Measurements from ENCODE around the gene PITRM1. TPM values are rescaled to one million over a fixed set of nuclear protein-coding genes. Genes with fewer than 3 reads are reported as not detected.
A peak's percentile ranks its signal among the peaks of the same experiment; 100 is the strongest.

PITRM1 gene
- total RNA-seq, 2 experiments from 2014 or later: 34.6 to 40.3 TPM

GRCh38 chr10:3162533-3162932 lies 10.0 kb downstream of the PITRM1 start:
- Histone ChIP-seq H3K4me2 (ENCODE audit: low read length) (no peak overlapping the region), H3K79me2 (ENCODE audit: insufficient read depth, low read depth, low read length) (no peaks in the 10 kb centered on the region), H3K4me1 (ENCODE audit: insufficient read depth, low read length, poor library complexity, severe bottlenecking) (no peaks in the 10 kb centered on the region), H3K4me3 (ENCODE audit: low read depth, low read length, poor library complexity, severe bottlenecking) (no peak overlapping the region), H2AFZ (ENCODE audit: low read length) (no peak overlapping the region), H4K20me1 (ENCODE audit: insufficient read depth, low read length) (no peaks in the 10 kb centered on the region), H3K27ac (ENCODE audit: low read depth, low read length, poor library complexity, severe bottlenecking) (no peak overlapping the region), H3K9me2 (ENCODE audit: insufficient read depth, low read length) (no peaks in the 10 kb centered on the region), H3K36me3 (ENCODE audit: insufficient read depth, low read length) (peaks cover 75% of the 10 kb centered on the region), H3K9me3 (ENCODE audit: low read length) (no peaks in the 10 kb centered on the region)
- no TSS peak for BruUV-seq (replicated peaks)
- intact Hi-C loops (cut with micrococcal nuclease; ENCODE audit: unreplicated experiment): no loop called here
- TF ChIP-seq EZH2phosphoT487 (IDR thresholded peaks at IDR 0.05; ENCODE audit: borderline replicate concordance, low read depth, low read length) (no peak), CTCF (conservative IDR thresholded peaks at IDR 0.05; ENCODE audit: low read length) (peak; percentile 38; the same call in 1 of the 2 replicates)
- POLR2A ChIA-PET: interaction anchor here (1.0 kb wide), 1 partner anchor 10 kb away, joined by 4 read pairs; the partner anchor contains the start of gene PITRM1
- CTCF ChIA-PET (ENCODE audit: unreplicated experiment): no interaction called here
- DNase-seq (ENCODE audit: low spot score): no peak

GRCh38 chr10:3159152-3159551 lies 13.4 kb downstream of the PITRM1 start:
- H2AFZ ChIP-seq (ENCODE audit: low read length): no peak overlapping the region
- H3K9me2 ChIP-seq (ENCODE audit: insufficient read depth, low read length): no peaks in the 10 kb centered on the region
- CTCF ChIA-PET (ENCODE audit: unreplicated experiment): no interaction called here
- DNase-seq (ENCODE audit: low spot score): no peak
- peaks cover 78% of the 10 kb centered on the region for H3K36me3 ChIP-seq (ENCODE audit: insufficient read depth, low read length)
- TF ChIP-seq EZH2phosphoT487 (IDR thresholded peaks at IDR 0.05; ENCODE audit: borderline replicate concordance, low read depth, low read length): no peak
- intact Hi-C loops (cut with micrococcal nuclease; ENCODE audit: unreplicated experiment): no loop called here
- no peaks in the 10 kb centered on the region for H3K79me2 ChIP-seq (ENCODE audit: insufficient read depth, low read depth, low read length)
- no peaks in the 10 kb centered on the region for H3K9me3 ChIP-seq (ENCODE audit: low read length)
- no peak overlapping the region for H3K4me2 ChIP-seq (ENCODE audit: low read length)
- no peak overlapping the region for H3K4me3 ChIP-seq (ENCODE audit: low read depth, low read length, poor library complexity, severe bottlenecking)
- POLR2A ChIA-PET: no interaction called here
- H3K4me1 ChIP-seq (ENCODE audit: insufficient read depth, low read length, poor library complexity, severe bottlenecking): no peaks in the 10 kb centered on the region
- no peaks in the 10 kb centered on the region; the same call in 1 of the 2 replicates for H4K20me1 ChIP-seq (ENCODE audit: insufficient read depth, low read length)
- H3K27ac ChIP-seq (ENCODE audit: low read depth, low read length, poor library complexity, severe bottlenecking): no peak overlapping the region
- BruUV-seq (replicated peaks): no TSS peak

GRCh38 chr10:3154666-3155065 lies 17.9 kb downstream of the PITRM1 start:
- no peaks in the 10 kb centered on the region for H3K4me1 ChIP-seq (ENCODE audit: insufficient read depth, low read length, poor library complexity, severe bottlenecking)
- intact Hi-C loops (cut with micrococcal nuclease; ENCODE audit: unreplicated experiment): no loop called here
- H3K4me3 ChIP-seq (ENCODE audit: low read depth, low read length, poor library complexity, severe bottlenecking): no peak overlapping the region
- ChIA-PET POLR2A (no interaction called here), CTCF (ENCODE audit: unreplicated experiment) (no interaction called here)
- no peaks in the 10 kb centered on the region; the same call in 1 of the 2 replicates for H4K20me1 ChIP-seq (ENCODE audit: insufficient read depth, low read length)
- no TSS peak for BruUV-seq (replicated peaks)
- H3K9me2 ChIP-seq (ENCODE audit: insufficient read depth, low read length): no peaks in the 10 kb centered on the region
- TF ChIP-seq CTCF (conservative IDR thresholded peaks at IDR 0.05; ENCODE audit: low read length) (no peak), EZH2phosphoT487 (IDR thresholded peaks at IDR 0.05; ENCODE audit: borderline replicate concordance, low read depth, low read length) (no peak)
- H2AFZ ChIP-seq (ENCODE audit: low read length): no peak overlapping the region
- H3K79me2 ChIP-seq (ENCODE audit: insufficient read depth, low read depth, low read length): no peaks in the 10 kb centered on the region
- H3K4me2 ChIP-seq (ENCODE audit: low read length): no peak overlapping the region
- peaks cover 64% of the 10 kb centered on the region for H3K36me3 ChIP-seq (ENCODE audit: insufficient read depth, low read length)
- H3K27ac ChIP-seq (ENCODE audit: low read depth, low read length, poor library complexity, severe bottlenecking): no peak overlapping the region
- no peaks in the 10 kb centered on the region for H3K9me3 ChIP-seq (ENCODE audit: low read length)
- DNase-seq (ENCODE audit: low spot score): no peak
